ENCODE results near the gene TAPT1. TPM values are rescaled to one million over a fixed set of nuclear protein-coding genes. Genes with fewer than 3 reads are reported as not detected.
A peak's percentile ranks its signal among the peaks of the same experiment; 100 is the strongest.
"Not testable (repeated sequence)": the region's sequence is repeated elsewhere in the genome, so short reads cannot be mapped to it uniquely, and the experiment has no call there.

Gene TAPT1
- total RNA-seq, result 28.5 TPM

GRCh38 chr4:16225863-16226815 lies at the start of gene TAPT1:
TSS of gene TAPT1 (minus strand) at chr4:16226471. CDS start at chr4:16226457, 14 bp downstream.
- no peak for TF ChIP-seq CTCF (IDR thresholded peaks at IDR 0.05)
- TF ChIP-seq POLR2A (IDR thresholded peaks at IDR 0.05), result peak in 1 of 2 donors; percentile 16
- DNase-seq (ENCODE audit: extremely low spot score in 2 of 2), result no peak
- Histone ChIP-seq H3K27me3 (no peaks in the 10 kb centered on the region), H3K4me3 (peak within 1 kb of the TSS; percentile 82 to 97), H3K9me3 (no peaks in the 10 kb centered on the region), H3K4me1 (peaks cover 31% of the 10 kb centered on the region), H3K27ac (peak within 1 kb of the TSS; percentile 96), H3K36me3 (no peaks in the 10 kb centered on the region)
- intact Hi-C loops (cut with DNase I), result loop anchor here (10.0 kb wide), 1 partner anchor 1221 kb away; the partner anchor contains the start of gene CPEB2

GRCh38 chr4:16271411-16271810 lies 45.1 kb upstream of the TAPT1 start:
- Histone ChIP-seq H3K4me1 (no peaks in the 10 kb centered on the region), H3K36me3 (no peaks in the 10 kb centered on the region), H3K27ac (no peak overlapping the region), H3K4me3 (no peak overlapping the region), H3K27me3 (no peaks in the 10 kb centered on the region), H3K9me3 (no peaks in the 10 kb centered on the region)
- TF ChIP-seq POLR2AphosphoS5 (IDR thresholded peaks at IDR 0.05; ENCODE audit: insufficient read depth in 1 of 2, low read depth in 1 of 2) (no peak), CTCF (IDR thresholded peaks at IDR 0.05) (no peak), POLR2A (IDR thresholded peaks at IDR 0.05) (no peak)
- intact Hi-C loops (cut with DNase I), result no loop called here
- no peak for DNase-seq (ENCODE audit: extremely low spot score in 2 of 2)

- Histone ChIP-seq H3K27me3 (no peaks in the 10 kb centered on the region), H3K4me3 (no peak overlapping the region), H3K4me1 (no peaks in the 10 kb centered on the region), H3K36me3 (no peaks in the 10 kb centered on the region), H3K9me3 (no peaks in the 10 kb centered on the region), H3K27ac (no peak overlapping the region)
- DNase-seq (ENCODE audit: extremely low spot score in 2 of 2), result no peak
- no peak for TF ChIP-seq POLR2A (IDR thresholded peaks at IDR 0.05)
- no peak for TF ChIP-seq CTCF (IDR thresholded peaks at IDR 0.05)
- TF ChIP-seq POLR2AphosphoS5 (IDR thresholded peaks at IDR 0.05; ENCODE audit: insufficient read depth in 1 of 2, low read depth in 1 of 2), result no peak
- intact Hi-C loops (cut with DNase I), result no loop called here
These were observed 44.4 kb upstream of the TAPT1 start for GRCh38 chr4:16270454-16271328.

- intact Hi-C loops (cut with DNase I); H3K4me3 ChIP-seq; H3K4me1 ChIP-seq; H3K9me3 ChIP-seq; H3K36me3 ChIP-seq; DNase-seq (ENCODE audit: extremely low spot score in 2 of 2); H3K27me3 ChIP-seq; H3K27ac ChIP-seq: not testable (repeated sequence)
These were observed 43.6 kb upstream of the TAPT1 start for GRCh38 chr4:16269742-16270453.

GRCh38 chr4:16269240-16269639 lies 43.0 kb upstream of the TAPT1 start:
- TF ChIP-seq CTCF (IDR thresholded peaks at IDR 0.05), result no peak
- Histone ChIP-seq H3K27ac (no peak overlapping the region), H3K36me3 (no peaks in the 10 kb centered on the region), H3K4me1 (no peaks in the 10 kb centered on the region), H3K9me3 (no peaks in the 10 kb centered on the region), H3K27me3 (no peaks in the 10 kb centered on the region), H3K4me3 (no peak overlapping the region)
- DNase-seq (ENCODE audit: extremely low spot score in 2 of 2), result no peak
- intact Hi-C loops (cut with DNase I), result no loop called here

Measured in vagina (tissue), 2 donors.